Umbilical cord (tissue), 2 donors: Measurements from ENCODE around the gene GLYR1. TPM values are rescaled to one million over a fixed set of nuclear protein-coding genes. Genes with fewer than 3 reads are reported as not detected.
"Not testable (repeated sequence)": the region's sequence is repeated elsewhere in the genome, so short reads cannot be mapped to it uniquely, and the experiment has no call there.

Experiments
- DNase-seq: peaks from one replicate; pipeline ENCODE4 v3.0.0-alpha.2; 2015; ENCODE audit warnings: low spot score
- total RNA-seq: library from RNA; depleted of rRNA; stranded (reverse); fragments of >200 nt; gene quantifications from one replicate; pipeline ENCODE4 v1.2.3, GENCODE V29; 2014; ENCODE audit warnings: low replicate concordance; ENCODE audit not compliant: insufficient read depth

Gene GLYR1
- 28.6 TPM for total RNA-seq

DNA sequence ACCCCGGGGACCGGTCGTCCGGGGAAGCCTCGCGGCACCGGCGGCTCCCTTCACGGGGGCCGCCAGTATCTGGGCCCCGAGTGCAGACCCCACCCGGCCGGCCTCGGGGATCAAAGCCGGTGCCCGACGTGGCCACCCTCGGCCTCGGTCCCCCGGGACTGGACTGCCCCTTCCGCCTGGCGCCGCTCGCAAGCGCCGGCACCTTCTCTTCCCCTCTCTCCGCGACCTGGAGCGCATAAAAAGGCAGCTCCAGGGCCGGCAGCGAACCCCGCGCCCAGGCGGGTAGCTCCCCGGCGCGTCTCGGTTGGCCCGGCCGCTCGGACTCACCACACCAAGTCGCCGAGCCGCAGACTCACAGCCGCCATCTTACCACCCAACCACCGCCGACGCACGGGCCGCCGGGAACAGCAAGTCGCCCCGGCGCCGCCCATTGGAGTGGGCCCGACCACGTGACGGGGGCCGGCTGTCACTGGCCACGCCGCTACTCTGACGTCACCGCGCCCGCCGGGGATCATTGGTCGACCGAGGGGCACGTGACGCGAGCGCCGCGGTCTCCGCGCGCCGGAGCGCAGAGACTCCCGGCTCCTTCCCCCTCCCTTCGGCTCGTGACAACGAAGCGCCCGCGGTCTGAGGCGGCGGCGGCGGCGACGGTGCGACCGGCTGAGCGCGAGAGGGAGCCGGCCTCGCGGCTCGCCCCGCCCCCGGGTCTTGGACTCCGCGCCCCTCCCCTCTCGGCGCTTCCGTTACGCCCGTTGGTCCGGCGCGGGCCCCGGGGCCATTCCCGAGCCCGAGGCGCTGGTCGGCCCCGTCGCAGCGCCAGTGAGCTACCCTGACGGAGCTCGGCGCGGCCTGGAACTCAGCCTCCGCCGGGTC lies at the start of gene GLYR1, which contains the start of gene UBN1:
Gene GLYR1, minus strand, starts transcription at position 388 of the 873 bp plus-strand sequence. Its CDS starts 23 bp downstream, at position 365.
Gene UBN1, plus strand, starts transcription at position 581 of the 873 bp plus-strand sequence. CDS start 5,437 bp downstream, outside the sequence.
- peak; percentile 98 for DNase-seq

DNA sequence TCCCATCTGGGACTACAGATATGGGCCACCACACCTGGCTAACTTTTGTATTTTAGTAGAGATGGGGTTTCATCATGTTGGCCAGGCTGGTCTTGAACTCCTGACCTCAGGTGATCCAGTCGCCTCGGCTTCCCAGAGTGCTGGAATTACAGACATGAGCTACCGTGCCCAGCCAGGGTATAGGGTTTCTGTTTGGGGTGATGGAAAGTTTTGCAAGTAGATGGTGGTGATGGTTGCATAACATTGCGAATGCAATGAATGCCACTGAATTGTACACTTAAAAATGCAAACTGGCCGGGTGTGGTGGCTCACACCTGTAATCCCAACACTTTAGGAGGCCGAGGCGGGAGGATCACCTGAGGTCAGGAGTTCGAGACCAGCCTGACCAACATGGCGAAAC lies 49.7 kb upstream of the GLYR1 start:
- DNase-seq: not testable (repeated sequence)

DNA sequence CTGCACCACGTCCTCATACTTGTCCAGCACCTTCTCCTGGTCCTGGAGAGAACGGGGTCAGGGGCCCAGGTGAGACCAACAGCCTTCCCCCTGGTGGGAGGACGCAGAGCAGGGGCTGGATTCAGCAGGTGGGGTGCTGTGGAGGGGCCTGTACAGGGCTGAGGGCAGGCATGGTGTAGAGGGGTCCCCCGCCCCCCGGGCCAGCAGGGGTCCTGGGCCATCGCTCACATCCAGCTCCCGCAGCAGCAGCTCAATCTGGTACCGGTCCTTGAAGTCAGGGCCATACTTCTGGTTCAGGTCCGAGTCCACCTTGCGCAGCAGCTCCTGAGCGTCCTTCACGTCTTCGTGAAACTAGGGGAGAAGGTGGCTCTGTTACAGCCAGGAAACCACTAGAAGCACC lies 48.3 kb upstream of the GLYR1 start:
- no peak for DNase-seq

DNA sequence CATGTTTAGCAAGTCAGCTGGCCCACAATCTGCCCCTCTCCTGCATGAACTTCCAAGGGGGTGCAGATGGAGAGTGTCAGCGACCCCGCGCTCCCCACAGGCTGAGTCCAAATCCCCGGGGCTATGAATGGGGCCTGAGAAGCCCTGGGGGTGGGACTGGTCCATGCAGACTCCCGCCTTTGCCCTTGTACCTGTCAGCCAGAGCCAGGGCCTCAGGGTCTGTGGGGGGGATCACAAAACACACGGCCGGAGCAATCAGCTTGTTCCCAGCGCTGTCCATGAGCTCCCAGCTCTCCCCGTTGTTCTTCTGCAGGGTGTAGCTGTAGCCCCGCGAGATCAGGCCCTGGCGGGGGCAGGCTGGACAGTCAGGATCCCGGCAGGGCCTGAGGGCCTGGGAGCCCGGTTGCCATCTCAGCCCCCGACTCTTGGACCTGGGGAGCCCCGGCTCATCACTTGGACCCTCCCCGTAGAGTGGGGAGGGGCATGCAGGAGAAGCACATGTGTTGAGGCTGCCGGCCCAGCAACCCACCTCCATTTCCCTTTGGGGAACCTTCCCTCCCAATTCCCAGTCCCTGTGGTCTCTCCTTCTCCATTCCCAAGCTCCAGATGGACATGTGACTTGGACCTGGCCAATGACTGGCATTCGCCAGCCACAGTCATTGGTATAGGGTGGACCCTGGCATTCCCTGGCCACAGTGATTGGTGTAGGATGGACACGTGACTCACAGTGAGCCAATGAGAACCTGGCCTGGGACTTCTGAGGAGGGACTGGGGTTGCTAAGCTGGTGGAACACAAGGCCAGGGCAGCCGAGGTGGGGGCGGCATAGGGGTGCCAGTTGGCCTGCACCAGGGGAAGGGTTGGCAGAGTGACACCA lies 47.4 kb upstream of the GLYR1 start:
- DNase-seq: no peak

DNA sequence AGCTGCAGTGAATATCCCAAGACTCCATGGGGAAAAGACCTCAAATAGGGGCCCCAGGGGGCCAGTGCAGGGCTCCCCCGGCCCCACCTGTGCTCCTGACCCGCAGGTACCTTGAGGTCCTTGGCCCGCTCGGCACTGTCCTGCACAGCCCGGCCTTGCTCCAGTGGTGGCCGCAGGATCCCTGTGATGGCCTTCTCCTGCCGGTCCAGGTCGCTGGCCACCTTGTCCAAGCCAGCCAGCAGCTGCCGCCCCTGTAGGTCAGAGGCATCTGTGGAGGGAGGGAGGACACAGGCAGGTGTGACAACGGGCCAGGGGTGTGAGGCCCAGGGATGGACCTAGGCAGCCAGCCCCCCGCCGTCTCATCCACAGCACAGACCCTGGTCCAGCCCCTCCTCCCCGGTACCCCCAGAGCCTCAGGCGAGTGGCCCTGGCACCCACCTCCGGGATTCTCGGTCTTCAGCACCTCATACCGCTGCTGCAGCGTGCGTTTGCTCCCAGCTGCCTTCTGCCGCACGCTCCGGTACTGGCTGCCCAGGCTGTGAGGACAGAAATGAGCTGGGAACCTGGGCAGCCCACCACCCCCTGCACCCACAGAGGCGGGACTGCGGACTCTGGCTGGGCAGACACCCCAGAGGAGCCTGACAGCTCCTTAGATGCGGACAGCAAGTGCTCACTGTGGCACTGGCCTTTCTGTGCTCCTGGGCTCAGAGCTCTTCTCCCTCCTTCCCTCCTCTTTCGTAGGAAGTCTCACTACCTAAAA lies 46.2 kb upstream of the GLYR1 start:
- no peak for DNase-seq

DNA sequence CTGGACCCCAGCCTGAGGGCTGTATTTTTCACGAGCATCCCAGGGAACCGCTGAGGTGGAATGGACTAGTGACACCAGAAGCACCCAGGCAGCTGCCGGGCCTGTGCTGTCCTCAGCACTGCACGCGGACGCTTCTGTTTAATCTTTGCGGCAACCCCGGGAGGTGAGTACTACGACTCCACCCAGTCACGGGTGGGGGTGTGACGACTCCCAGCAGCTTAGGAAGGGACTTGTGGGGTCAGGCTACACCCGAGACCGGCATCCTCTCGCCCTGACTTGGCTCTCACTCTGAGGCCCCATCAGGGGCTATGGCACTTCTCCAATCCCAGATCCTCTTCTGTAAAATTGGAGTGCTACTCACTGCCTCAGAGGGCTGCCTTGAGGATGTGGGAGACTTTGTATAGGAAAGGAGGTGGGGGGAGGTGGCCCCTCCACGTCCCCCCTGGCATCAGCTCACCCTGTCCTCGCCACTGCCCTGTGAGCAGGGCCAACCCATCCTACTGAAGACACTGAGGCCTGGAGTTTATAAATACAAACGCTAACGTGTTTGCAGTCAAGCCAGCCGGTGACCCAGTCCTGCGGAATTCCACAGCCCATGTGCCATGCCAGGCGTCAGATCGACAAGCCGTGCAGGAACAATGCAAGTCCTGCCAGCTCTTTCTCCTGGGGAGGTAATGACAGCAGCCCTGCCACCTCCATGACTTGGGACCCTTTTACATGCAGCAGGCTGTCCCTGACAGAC lies 45.4 kb upstream of the GLYR1 start:
- DNase-seq: peak; percentile 91

DNA sequence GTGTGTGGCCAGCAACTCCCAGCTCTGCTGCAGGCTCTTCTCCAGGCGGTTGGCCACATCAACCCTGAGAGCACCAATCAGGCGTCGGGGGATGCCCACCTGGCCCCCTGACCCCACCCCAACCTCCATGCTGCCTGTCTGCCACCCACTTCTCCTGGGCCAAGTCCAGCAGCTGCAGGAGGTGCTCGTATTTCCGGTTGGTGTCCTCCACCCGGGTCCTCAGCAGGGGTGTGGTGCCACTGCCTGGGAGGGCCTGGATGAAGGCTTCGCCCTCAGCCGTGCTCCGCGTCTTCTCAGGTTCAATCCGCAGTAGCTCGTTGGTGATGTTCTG lies 44.8 kb upstream of the GLYR1 start:
- DNase-seq: no peak

DNA sequence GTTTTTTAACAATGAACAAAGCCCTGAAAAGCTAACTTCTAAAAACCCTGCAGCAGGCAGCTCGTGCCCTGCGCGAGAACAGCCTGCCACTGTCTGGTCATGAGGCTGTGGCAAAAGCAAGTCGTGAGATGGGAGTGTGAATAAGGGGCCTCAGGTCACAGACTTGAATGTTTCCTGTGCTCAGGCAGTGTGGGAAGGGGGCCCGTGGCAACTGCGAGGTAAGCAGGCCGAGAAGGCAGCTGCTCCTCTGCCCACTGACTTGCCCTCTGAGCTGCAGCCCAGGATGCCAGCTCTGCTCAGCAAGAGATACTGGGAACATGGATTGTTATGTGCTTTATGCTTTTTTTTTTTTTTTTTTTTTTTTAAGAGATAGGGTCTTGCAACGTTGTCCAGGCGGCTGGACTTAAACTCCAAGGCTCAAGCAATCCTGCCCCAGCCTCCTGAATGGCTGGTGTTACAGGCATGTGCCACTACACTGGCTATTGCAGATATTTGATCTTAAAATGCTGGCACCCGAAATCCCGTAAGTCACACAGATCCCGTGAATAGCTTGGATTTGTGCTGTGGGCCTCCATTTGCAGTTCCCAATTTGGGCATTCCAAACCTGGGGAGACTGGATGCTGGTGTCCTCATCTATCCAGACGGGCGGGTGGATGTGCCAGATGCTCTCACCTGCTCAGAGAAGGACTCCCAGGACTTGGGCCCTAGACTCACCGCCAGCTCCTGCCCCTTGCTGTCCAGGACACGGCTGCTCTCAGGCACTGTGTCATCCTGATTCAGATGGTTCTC lies 44.2 kb upstream of the GLYR1 start:
- no peak for DNase-seq

DNA sequence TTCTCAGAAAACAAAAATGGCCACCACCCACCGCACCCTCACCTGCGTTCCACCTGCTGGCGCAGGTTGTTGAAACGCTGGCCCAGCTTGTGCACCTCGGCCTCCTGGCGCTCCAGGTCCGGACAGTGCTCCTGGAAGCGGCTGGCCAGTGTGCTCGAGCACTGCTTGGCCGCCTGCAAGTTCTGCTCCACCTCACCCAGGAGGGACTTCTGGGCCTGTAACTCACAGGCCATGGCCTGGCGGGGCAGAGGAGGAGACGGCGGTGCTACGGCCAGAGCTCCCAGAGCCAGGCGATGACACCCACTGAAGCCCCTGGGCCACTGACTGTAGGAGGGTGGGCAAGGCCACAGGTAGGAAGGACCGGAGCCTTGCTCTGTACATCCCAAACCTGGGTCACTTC lies 43.6 kb upstream of the GLYR1 start:
- DNase-seq: no peak

DNA sequence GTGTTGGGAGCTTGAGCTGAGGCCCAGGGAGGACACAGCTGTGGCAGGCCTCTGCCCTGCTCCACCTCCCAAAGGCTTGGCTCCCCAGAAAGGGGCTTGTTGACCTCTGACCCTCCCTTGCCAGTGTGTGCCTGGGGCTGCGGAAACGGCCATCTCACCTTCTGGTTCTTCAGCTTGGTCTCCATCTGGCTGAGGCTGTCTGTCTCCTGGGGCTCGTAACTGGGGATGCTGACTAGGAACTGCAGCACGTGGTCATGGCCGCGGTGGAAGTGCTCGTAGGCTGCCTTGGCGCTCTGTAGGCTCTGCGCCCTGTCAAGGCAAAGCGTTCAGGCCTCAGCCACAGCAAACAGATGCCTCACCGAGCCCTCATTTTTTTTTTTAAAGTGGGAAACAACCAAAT lies 42.9 kb upstream of the GLYR1 start:
- DNase-seq: no peak

DNA sequence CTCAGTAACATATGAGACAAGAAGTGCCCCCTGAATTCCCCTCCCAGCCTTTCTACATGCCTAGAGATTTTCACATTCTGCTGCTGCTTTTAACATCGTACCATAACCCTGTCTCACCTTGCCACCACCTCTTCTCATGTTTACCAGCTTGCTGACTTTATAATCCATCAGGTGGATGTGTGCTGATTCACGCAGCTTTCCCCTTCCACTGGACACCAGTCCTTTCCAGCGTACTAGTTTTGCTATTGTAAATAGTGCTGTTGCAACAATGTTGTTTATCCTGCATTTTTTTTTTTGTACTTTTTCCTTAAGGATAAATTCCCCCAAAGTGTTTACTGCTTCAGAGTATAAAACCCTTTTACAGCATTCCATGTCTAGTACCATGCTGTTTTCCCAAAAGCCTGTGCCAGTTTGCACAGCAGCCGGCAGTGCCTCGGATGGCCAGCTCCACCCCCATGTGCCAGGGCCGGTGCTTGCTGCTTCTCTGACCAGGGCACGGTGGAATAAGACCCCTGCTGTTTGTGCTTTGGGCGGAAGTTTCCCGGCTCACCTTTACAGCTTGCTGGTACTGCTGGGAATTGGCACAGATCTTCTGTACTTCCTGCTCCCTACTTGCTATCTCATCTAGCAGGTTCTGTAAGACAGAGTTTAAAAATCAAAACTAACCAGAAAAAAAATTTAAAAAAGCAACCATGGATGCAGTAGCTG lies 41.5 kb upstream of the GLYR1 start:
- no peak for DNase-seq

DNA sequence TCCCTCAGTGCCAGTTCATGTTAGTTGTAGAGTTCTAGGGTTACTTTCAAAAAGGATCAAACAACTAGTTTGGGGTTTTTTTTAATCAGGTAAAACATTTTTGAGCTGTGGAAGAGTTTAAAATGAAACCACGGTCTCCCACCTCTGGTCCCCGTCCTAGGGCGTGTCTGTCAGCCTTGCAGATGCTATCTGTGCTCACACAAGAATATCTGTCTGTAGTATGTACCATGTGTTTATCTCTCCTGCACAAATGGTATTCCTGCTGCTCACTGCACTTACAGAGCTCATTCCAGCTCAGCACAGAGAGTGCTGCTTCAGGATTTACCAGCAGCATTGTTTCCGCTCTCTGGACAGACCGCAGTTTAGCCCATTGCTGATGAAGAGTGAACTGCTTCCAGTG lies 39.1 kb upstream of the GLYR1 start:
- no peak for DNase-seq

DNA sequence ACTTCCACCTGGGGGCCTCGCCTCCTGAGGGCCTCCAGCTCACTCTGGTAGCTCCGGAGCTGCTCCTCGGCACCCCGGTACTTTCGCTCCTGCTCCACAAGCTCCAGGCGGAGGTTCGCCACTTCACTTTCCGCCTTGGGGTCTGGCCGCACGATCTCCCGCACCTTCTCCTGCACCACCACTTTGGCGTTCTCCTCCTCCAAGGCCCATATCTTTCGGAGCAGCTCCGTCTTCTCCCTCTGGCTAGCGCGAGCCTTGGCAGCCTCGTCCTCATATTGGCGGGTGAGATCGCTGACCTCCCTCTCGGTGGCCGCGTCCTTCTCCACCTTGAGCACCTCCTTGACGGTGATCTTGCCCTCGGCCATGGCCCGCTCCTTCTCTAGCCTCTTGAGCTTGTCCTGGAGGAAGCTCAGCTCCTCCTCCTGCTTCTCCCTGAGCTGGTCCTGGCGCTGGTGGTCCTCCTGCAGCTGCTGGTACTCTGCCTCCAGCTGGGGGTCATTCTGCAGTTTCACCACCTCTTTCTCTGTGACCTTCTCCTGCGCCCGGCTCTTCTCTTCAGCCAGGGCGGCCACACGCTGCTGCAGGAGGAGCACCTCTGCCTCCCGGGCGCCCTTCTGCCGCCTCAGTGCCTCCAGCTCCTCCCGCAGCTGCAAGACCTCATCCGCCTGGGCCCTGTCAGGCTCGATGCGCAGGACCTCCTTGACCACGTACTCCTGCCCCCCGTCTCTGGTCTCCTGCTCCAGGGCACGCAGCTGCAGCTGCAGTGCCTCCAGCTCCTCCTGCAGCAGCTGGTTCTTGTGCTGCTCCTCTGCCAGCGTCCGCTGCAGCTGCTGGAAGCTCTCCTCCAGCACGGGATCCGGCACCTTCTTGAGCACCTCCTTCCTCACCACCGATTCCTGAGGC lies 38.1 kb upstream of the GLYR1 start:
- DNase-seq: no peak

DNA sequence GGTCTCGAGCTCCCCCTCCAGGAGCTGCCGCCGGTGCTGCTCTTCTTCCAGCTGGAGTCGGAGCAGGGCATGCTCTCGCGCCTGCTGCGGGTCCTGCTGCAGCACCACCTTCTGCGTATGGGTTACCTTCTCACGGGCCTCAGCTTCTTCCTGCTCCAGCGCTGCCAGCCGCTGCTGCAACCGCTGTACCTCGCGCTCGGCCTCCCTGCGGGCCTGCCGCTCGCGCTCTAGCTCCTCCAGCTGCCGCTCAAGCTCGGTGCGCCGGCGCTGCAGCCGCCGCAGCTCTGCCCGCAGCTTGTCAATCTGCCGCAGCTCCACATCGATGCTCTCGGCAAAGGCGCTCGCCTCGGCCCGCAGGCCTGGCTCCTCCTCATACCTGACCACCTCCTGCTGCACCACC lies 37.1 kb upstream of the GLYR1 start:
- no peak for DNase-seq

DNA sequence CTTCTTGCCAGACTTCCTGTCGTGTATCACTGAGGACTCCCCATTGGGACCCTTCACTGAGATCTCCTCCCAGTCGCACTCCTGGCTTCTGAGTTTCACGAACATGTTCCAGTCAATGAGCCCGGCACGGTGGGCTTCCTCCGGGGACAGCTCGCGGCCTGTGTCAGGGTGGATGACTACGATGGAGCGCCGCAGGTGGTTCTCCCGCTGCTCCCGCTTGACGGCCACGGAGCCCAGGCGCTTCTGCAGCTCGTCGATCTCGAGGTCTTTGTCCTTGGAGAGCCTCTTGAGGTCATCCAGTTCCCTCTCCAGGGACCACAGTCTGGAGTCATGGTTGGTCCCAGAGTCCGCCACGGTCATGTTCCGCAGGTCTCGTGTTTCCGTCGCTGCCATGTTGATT lies 36.4 kb upstream of the GLYR1 start:
- DNase-seq: no peak

DNA sequence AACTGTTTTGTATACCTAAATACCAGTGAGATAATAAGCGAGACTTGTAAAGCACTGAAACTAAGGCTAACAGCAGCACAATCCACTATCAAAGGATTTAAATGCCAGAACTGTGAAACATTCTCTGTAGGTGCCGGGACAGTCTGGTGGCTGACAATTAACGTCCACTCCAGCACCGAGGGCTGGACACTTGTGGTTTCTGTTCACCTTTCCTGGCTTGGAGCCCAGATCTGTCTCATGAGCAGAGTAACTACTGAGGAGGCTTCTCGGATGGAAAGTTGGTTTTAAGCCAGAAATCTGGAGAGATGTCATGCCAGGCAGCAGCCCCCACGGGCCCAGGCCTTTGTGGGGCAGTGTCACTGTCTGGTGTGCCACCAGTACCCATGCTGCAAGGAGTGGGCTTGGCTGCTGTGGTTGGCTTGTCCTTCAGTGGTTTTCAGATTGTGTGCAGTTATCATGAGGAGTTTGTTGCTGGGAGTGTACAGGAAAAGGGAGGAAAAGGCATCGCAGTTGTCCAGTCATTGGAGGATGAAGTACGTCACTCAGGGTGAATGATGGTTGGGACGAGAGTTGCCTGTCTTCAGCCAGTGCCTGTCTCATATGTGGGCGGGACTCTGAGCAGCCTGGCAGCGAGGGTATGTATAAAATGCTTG lies 35.7 kb upstream of the GLYR1 start:
- DNase-seq: no peak

DNA sequence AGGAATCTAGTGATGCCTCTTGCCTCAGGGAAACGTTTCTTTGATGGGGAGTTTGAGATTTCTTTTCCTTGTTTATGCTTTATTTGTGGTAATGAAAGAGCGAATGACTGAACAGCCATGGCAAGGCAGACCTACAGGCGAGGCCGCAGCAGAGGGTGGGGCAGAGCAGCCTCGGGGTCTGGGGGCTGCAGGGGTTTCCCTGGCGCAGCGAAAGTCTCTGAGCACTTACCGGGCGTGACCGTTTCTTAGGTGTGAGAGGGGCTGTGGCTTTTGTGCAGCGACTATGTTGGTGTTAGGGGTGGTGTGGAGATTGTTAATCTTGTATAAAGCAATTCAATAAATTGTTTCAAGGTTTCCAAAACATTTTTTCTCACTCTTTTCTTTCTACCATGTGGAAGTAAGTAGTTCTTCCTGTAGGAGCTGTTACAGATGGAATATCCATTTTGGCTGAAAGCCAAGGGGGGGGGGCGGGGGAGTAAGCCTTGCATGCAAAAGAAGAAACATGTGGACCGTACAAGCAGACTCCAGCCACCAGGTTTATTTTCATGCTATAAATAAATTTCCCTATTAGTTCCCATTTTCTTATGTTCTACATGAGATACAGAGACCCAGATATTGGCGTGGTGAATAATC lies 35.0 kb upstream of the GLYR1 start:
- DNase-seq: peak; percentile 19
